GM12878 (cell line): Measurements from ENCODE around the gene OR4D5. TPM values are rescaled to one million over a fixed set of nuclear protein-coding genes. Genes with fewer than 3 reads are reported as not detected.

Experiments used
- ATAC-seq: fragments of 200-7000 bp; cut with Tn5 transposase; 3 replicates; pipeline ENCODE4 v1.9.1; 2020; ENCODE audit warnings: mild to moderate bottlenecking, moderate library complexity
- BruUV-seq: library from RNA; stranded (reverse); fragments of 400-500 nt; replicated peaks from 2 replicates; lab custom pipeline; 2021; lab: Mats Ljungman, UMichigan
- CTCF ChIA-PET: fragments of 300-600 bp; sonication (Branson Sonifier 250); formaldehyde crosslinking; extraction: SDS; loops from one replicate; lab custom pipeline; 2021; ENCODE audit warnings: inconsistent platforms; lab: Yijun Ruan, JAX
- POLR2A ChIA-PET: fragments of 350-600 bp; formaldehyde crosslinking; extraction: SDS; loops from one replicate; lab custom pipeline; 2021; ENCODE audit warnings: inconsistent platforms; lab: Charles Lee
- RAD21 ChIA-PET: fragments of 300-600 bp; sonication (Branson Sonifier 250); formaldehyde crosslinking; loops from one replicate; lab custom pipeline; 2023; ENCODE audit warnings: antibody characterized with exemption; ENCODE audit not compliant: unreplicated experiment; lab: Charles Lee
- SMC1A ChIA-PET: fragments of 300-600 bp; sonication (Branson Sonifier 250); formaldehyde crosslinking; loops from one replicate; lab custom pipeline; 2023; ENCODE audit not compliant: unreplicated experiment, uncharacterized antibody; lab: Charles Lee
- DNase-seq: peaks from one replicate; pipeline ENCODE4 v3.0.0-alpha.2; 2011; ENCODE audit warnings: low read depth, low spot score
- FAIRE-seq: peaks from 3 replicates; lab custom pipeline; 2011; peaks lifted over from hg19 to GRCh38; lab: Jason Lieb, UNC
- H2AFZ ChIP-seq: 2 replicates; pipeline ENCODE4 v1.6.0; 2011; ENCODE audit warnings: low read depth, low read length, control low read depth; ENCODE audit not compliant: control insufficient read depth
- H3K27ac ChIP-seq: 2 replicates; pipeline ENCODE4 v1.5.1; 2011; ENCODE audit warnings: control low read depth; ENCODE audit not compliant: control insufficient read depth, insufficient read depth
- H3K27me3 ChIP-seq, 2 experiments: replicated peaks in 1 of 2; 2 replicates each; pipeline versions ENCODE4 v1.6.0 to v1.6.1; 2011; ENCODE audit warnings: low read length in 1 of 2; ENCODE audit not compliant: control insufficient read depth in 2 of 2, insufficient read depth in 2 of 2
- H3K36me3 ChIP-seq, 2 experiments: 2 replicates each; pipeline ENCODE4 v1.5.1; 2011; ENCODE audit warnings: low read length in 1 of 2; ENCODE audit not compliant: control insufficient read depth in 2 of 2, insufficient read depth in 2 of 2
- H3K4me1 ChIP-seq: 2 replicates; pipeline ENCODE4 v1.6.1; 2011; ENCODE audit warnings: mild to moderate bottlenecking, low read length, moderate library complexity, mixed read lengths; ENCODE audit not compliant: control insufficient read depth, insufficient read depth
- H3K4me2 ChIP-seq: 2 replicates; pipeline ENCODE4 v1.6.0; 2011; ENCODE audit warnings: control low read depth; ENCODE audit not compliant: control insufficient read depth, insufficient read depth
- H3K4me3 ChIP-seq: fragments of 200-600 bp; sonication (generic); 2 replicates; pipeline ENCODE4 v1.5.1; 2016
- H3K79me2 ChIP-seq: 2 replicates; pipeline ENCODE4 v1.6.0; 2011; ENCODE audit warnings: low read length; ENCODE audit not compliant: control insufficient read depth, insufficient read depth
- H3K9ac ChIP-seq: 2 replicates; pipeline ENCODE4 v1.8.0; 2011; ENCODE audit warnings: low read length, control low read depth, mixed read lengths; ENCODE audit not compliant: control insufficient read depth, insufficient read depth
- H3K9me3 ChIP-seq: replicated peaks from 3 replicates; pipeline ENCODE4 v1.5.1; 2011; ENCODE audit warnings: mild to moderate bottlenecking, low read length; ENCODE audit not compliant: control insufficient read depth, insufficient read depth
- H4K20me1 ChIP-seq: 2 replicates; pipeline ENCODE4 v1.6.0; 2011; ENCODE audit not compliant: control insufficient read depth, insufficient read depth
- ATF7 ChIP-seq: fragments of 450-650 bp; IDR thresholded peaks from 2 replicates; pipeline ENCODE4 v1.6.1; 2016; ENCODE audit warnings: low read depth, mild to moderate bottlenecking
- ZNF384 ChIP-seq: IDR thresholded peaks from 2 replicates; pipeline ENCODE4 v1.6.1; 2012; ENCODE audit warnings: low read depth, mild to moderate bottlenecking, low read length, improper control_type of control experiment, borderline replicate concordance
- in situ Hi-C: fragments of 300-500 bp; cut with MboI; formaldehyde crosslinking; loops from 9 replicates; pipeline ENCODE4 v1.14.3; 2018; ENCODE audit warnings: mixed read lengths
- intact Hi-C: fragments of 100-400 bp; cut with micrococcal nuclease; formaldehyde crosslinking; loops from one replicate; pipeline ENCODE4 v1.14.2; 2022; ENCODE audit not compliant: unreplicated experiment
- polyA plus RNA-seq, 11 experiments: library from polyadenylated mRNA; depleted of rRNA in 4 of 11; unstranded in 6 of 11; stranded (reverse) in 5 of 11; fragments of >200 nt; fragmentation: Nextera tagmentation in 4 of 11; fragmentation: Illumina TruSeq in 1 of 11; extraction: Ambion mirVana in 4 of 11; extraction: Trizol in 1 of 11; gene quantifications; 1 replicate in 1 of 11; 2 replicates in 10 of 11; pipeline versions ENCODE4 v1.2.1 to v1.2.3, GENCODE V29; 2011 to 2016; ENCODE audit warnings: inconsistent platforms in 2 of 11, missing spikeins in 2 of 11, low read depth in 1 of 11
- total RNA-seq, 4 experiments: library from RNA; depleted of rRNA in 3 of 4; stranded (reverse); fragments of >200 nt in 3 of 4; fragmentation: Illumina TruSeq in 1 of 4; extraction: Trizol in 1 of 4; gene quantifications; 2 replicates each; pipeline versions ENCODE4 v1.2.1 to v1.2.3, GENCODE V29; 2013 to 2021
- TF ChIP-seq, protein P1 (sequence below): IDR thresholded peaks from 2 replicates; pipeline ENCODE4 v1.6.1; 2012; ENCODE audit warnings: improper control_type of control experiment, low read depth, low read length; ENCODE audit not compliant: insufficient replicate concordance
- TF ChIP-seq, protein P2 (sequence below): fragments of 450-650 bp; IDR thresholded peaks from 2 replicates; pipeline ENCODE4 v1.6.1; 2017; ENCODE audit warnings: mild to moderate bottlenecking, moderate library complexity

The OR4D5 gene
- total and polyA plus RNA-seq, 10 of the 15 experiments (the other 5 are each of a cell fraction or from before 2014, with no cell fraction given): not detected

DNA sequence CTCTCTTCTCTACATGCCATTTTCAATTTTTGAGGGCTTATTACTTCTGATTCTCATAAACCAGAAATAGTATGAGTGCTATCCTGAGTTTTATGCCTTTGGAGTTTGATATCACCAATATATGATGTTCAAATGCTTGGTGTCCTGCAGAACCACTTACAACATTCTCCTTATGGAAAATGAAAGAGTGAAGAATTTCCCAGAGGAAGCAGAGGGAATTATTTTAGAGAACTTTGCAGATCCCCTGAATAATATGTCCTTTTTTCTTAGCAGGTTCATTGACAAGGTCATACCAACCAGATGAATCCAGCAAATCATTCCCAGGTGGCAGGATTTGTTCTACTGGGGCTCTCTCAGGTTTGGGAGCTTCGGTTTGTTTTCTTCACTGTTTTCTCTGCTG lies at the start of gene OR4D5 (continued):
- TF ChIP-seq, protein P1, sequence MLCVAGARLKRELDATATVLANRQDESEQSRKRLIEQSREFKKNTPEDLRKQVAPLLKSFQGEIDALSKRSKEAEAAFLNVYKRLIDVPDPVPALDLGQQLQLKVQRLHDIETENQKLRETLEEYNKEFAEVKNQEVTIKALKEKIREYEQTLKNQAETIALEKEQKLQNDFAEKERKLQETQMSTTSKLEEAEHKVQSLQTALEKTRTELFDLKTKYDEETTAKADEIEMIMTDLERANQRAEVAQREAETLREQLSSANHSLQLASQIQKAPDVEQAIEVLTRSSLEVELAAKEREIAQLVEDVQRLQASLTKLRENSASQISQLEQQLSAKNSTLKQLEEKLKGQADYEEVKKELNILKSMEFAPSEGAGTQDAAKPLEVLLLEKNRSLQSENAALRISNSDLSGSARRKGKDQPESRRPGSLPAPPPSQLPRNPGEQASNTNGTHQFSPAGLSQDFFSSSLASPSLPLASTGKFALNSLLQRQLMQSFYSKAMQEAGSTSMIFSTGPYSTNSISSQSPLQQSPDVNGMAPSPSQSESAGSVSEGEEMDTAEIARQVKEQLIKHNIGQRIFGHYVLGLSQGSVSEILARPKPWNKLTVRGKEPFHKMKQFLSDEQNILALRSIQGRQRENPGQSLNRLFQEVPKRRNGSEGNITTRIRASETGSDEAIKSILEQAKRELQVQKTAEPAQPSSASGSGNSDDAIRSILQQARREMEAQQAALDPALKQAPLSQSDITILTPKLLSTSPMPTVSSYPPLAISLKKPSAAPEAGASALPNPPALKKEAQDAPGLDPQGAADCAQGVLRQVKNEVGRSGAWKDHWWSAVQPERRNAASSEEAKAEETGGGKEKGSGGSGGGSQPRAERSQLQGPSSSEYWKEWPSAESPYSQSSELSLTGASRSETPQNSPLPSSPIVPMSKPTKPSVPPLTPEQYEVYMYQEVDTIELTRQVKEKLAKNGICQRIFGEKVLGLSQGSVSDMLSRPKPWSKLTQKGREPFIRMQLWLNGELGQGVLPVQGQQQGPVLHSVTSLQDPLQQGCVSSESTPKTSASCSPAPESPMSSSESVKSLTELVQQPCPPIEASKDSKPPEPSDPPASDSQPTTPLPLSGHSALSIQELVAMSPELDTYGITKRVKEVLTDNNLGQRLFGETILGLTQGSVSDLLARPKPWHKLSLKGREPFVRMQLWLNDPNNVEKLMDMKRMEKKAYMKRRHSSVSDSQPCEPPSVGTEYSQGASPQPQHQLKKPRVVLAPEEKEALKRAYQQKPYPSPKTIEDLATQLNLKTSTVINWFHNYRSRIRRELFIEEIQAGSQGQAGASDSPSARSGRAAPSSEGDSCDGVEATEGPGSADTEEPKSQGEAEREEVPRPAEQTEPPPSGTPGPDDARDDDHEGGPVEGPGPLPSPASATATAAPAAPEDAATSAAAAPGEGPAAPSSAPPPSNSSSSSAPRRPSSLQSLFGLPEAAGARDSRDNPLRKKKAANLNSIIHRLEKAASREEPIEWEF: no peak
- TF ChIP-seq, protein P2, sequence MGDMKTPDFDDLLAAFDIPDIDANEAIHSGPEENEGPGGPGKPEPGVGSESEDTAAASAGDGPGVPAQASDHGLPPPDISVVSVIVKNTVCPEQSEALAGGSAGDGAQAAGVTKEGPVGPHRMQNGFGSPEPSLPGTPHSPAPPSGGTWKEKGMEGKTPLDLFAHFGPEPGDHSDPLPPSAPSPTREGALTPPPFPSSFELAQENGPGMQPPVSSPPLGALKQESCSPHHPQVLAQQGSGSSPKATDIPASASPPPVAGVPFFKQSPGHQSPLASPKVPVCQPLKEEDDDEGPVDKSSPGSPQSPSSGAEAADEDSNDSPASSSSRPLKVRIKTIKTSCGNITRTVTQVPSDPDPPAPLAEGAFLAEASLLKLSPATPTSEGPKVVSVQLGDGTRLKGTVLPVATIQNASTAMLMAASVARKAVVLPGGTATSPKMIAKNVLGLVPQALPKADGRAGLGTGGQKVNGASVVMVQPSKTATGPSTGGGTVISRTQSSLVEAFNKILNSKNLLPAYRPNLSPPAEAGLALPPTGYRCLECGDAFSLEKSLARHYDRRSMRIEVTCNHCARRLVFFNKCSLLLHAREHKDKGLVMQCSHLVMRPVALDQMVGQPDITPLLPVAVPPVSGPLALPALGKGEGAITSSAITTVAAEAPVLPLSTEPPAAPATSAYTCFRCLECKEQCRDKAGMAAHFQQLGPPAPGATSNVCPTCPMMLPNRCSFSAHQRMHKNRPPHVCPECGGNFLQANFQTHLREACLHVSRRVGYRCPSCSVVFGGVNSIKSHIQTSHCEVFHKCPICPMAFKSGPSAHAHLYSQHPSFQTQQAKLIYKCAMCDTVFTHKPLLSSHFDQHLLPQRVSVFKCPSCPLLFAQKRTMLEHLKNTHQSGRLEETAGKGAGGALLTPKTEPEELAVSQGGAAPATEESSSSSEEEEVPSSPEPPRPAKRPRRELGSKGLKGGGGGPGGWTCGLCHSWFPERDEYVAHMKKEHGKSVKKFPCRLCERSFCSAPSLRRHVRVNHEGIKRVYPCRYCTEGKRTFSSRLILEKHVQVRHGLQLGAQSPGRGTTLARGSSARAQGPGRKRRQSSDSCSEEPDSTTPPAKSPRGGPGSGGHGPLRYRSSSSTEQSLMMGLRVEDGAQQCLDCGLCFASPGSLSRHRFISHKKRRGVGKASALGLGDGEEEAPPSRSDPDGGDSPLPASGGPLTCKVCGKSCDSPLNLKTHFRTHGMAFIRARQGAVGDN: no peak
- no peak for TF ChIP-seq ZNF384

DNA sequence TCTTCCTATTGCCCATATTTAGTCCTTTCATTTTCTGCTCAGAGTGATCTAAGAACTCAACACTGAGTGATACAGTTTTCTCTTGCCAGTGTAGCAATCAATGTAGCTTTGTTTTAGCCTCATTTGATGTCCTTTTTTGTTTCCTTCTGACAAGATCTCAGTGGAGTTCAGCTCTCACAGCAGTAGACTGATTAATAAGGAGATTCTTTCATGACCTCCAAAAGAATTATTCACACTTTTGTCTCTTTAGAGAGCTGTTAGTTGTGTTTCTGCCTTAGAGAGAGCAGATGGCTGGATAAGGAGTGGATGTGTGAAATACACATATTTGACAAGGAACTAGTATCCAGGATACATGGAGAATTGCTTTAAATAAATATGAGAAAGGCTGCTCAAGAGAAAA lies 47.4 kb upstream of the OR4D5 start:
- TF ChIP-seq ATF7 (no peak), ZNF384 (no peak)
- TF ChIP-seq, all 136 proteins: peak for 0
- no peak for FAIRE-seq
- no peaks in the 10 kb centered on the region for H3K79me2 ChIP-seq
- H3K4me3 ChIP-seq: no peak overlapping the region
- H3K36me3 ChIP-seq: no peaks in the 10 kb centered on the region
- intact Hi-C loops: no loop called here
- in situ Hi-C loops: no loop called here
- H3K4me2 ChIP-seq: no peak overlapping the region
- no peak overlapping the region for H2AFZ ChIP-seq
- H3K9me3 ChIP-seq: no peaks in the 10 kb centered on the region
- no peak overlapping the region for H3K9ac ChIP-seq
- H3K27me3 ChIP-seq: no peaks in the 10 kb centered on the region
- H4K20me1 ChIP-seq: no peaks in the 10 kb centered on the region
- no TSS peak for BruUV-seq
- CTCF ChIA-PET: no interaction called here
- no peak overlapping the region for H3K27ac ChIP-seq
- RAD21 ChIA-PET: no interaction called here
- SMC1A ChIA-PET: no interaction called here
- no peaks in the 10 kb centered on the region for H3K4me1 ChIP-seq
- ATAC-seq: no peak
- no peak for DNase-seq
- POLR2A ChIA-PET: no interaction called here
